A673 (cell line): ENCODE data around the gene ANKLE2.

Experiments used
- CTCF ChIP-seq: fragments of 300-800, 200-600 bp; sonication (generic); conservative IDR thresholded peaks from 2 replicates; pipeline ENCODE4 v1.5.1; 2017; ENCODE audit warnings: low read depth, mild to moderate bottlenecking, antibody characterized with exemption, low read length, moderate library complexity, mixed read lengths
- EZH2 ChIP-seq: fragments of 200-600 bp; sonication (generic); IDR thresholded peaks from 2 replicates; pipeline ENCODE4 v1.6.1; 2017; ENCODE audit warnings: borderline replicate concordance, low read depth, mild to moderate bottlenecking, mixed read lengths, antibody characterized with exemption, low read length; ENCODE audit not compliant: poor library complexity, severe bottlenecking

GRCh38 chr12:132736378-132736777, 25.3 kb downstream of the ANKLE2 start:
- no peak for TF ChIP-seq CTCF
- TF ChIP-seq EZH2, result no peak
